Vagina (tissue), 2 donors: ENCODE measurements around the gene TMPRSS5. TPM values are rescaled to one million over a fixed set of nuclear protein-coding genes. Genes with fewer than 3 reads are reported as not detected.

Experiments
- DNase-seq, 2 donors: peaks; one replicate each; pipeline ENCODE4 v3.0.0-alpha.2; 2017; ENCODE audit errors: extremely low spot score in 2 of 2
- H3K27ac ChIP-seq: fragments of 200-600 bp; sonication (generic); one replicate; pipeline ENCODE4 v1.5.1; 2019
- H3K27me3 ChIP-seq: fragments of 200-600 bp; sonication (generic); one replicate; pipeline ENCODE4 v1.5.1; 2019
- H3K36me3 ChIP-seq, 2 donors: fragments of 200-600 bp; sonication (generic); one replicate each; pipeline ENCODE4 v1.5.1; 2017 to 2019
- H3K4me1 ChIP-seq: fragments of 200-600 bp; sonication (generic); one replicate; pipeline ENCODE4 v1.5.1; 2019
- H3K4me3 ChIP-seq, 2 donors: fragments of 200-600 bp; sonication (generic); 1 replicate in 1 of 2; 2 replicates in 1 of 2; pipeline ENCODE4 v1.5.1; 2016 to 2019
- H3K9me3 ChIP-seq: fragments of 200-600 bp; sonication (generic); one replicate; pipeline ENCODE4 v1.5.1; 2019
- CTCF ChIP-seq, 3 experiments: fragments of 450-650 bp in 2 of 3; fragments of 200-600 bp in 1 of 3; sonication (generic) in 1 of 3; IDR thresholded peaks; one replicate each; pipeline ENCODE4 v1.5.1; 2017 to 2019; ENCODE audit warnings: antibody characterized with exemption in 3 of 3, mild to moderate bottlenecking in 2 of 3, moderate library complexity in 2 of 3
- POLR2A ChIP-seq, 2 donors: fragments of 450-650 bp; IDR thresholded peaks; one replicate each; pipeline ENCODE4 v1.6.1; 2017; ENCODE audit warnings: antibody characterized with exemption in 2 of 2, mild to moderate bottlenecking in 2 of 2, moderate library complexity in 2 of 2
- POLR2AphosphoS5 ChIP-seq, 2 donors: sonication (generic); formaldehyde crosslinking; IDR thresholded peaks; one replicate each; pipeline ENCODE4 v1.9.0; 2017; ENCODE audit warnings: antibody characterized with exemption in 2 of 2, mild to moderate bottlenecking in 2 of 2, low read depth in 1 of 2; ENCODE audit not compliant: insufficient read depth in 1 of 2
- intact Hi-C: fragments of 100-400 bp; cut with DNase I; formaldehyde crosslinking; loops from one replicate; pipeline ENCODE4 v1.15.1; 2023
- total RNA-seq: library from RNA; depleted of rRNA; stranded (reverse); fragments of >200 nt; gene quantifications from one replicate; pipeline ENCODE4 v1.2.3, GENCODE V29; 2016

TMPRSS5 gene
- not detected for total RNA-seq

- H3K27me3 ChIP-seq, result no peaks in the 10 kb centered on the region
- no peak within 1 kb of the TSS for H3K27ac ChIP-seq
- H3K4me1 ChIP-seq, result no peaks in the 10 kb centered on the region
- TF ChIP-seq POLR2AphosphoS5 (IDR thresholded peaks at IDR 0.05; ENCODE audit: insufficient read depth in 1 of 2, low read depth in 1 of 2) (no peak), POLR2A (IDR thresholded peaks at IDR 0.05) (no peak), CTCF (IDR thresholded peaks at IDR 0.05) (no peak)
- no peaks in the 10 kb centered on the region for H3K36me3 ChIP-seq
- H3K9me3 ChIP-seq, result no peaks in the 10 kb centered on the region
- H3K4me3 ChIP-seq, result no peak within 1 kb of the TSS
- intact Hi-C loops, result no loop called here
- DNase-seq, result no peak
Measured at GRCh38 chr11:113705871-113706655, at the start of gene TMPRSS5. TMPRSS5 (minus strand) TSS chr11:113706308; CDS start chr11:113706224, 84 bp downstream.

- H3K36me3 ChIP-seq, result peaks cover 0 to 30% of the 10 kb centered on the region in 2 donors
Measured at GRCh38 chr11:113752932-113753331, 46.8 kb upstream of the TMPRSS5 start.

DNA sequence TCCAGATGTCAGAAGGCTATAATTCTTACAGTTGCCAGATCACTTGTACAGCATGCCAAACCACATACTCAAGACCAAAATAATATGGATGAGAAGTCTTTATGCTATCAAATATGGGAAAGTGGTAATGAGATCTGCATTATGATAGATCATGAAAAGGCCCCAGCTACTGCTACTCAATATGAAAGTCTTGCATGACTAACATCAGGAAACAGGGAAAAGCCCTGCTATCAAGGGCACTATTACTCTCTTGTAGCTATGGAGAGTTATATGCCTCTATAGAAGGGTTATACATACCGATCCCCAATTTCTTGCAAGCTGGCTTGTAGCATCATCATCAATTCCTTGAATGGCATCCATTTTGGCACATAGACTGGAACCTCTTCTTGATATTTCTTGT lies 30.2 kb upstream of the TMPRSS5 start:
- intact Hi-C loops, result no loop called here
- H3K36me3 ChIP-seq, result peaks cover 0 to 60% of the 10 kb centered on the region in 2 donors
- TF ChIP-seq POLR2AphosphoS5 (IDR thresholded peaks at IDR 0.05; ENCODE audit: insufficient read depth in 1 of 2, low read depth in 1 of 2) (no peak), CTCF (IDR thresholded peaks at IDR 0.05) (no peak), POLR2A (IDR thresholded peaks at IDR 0.05) (no peak)

More at GRCh38 chr11:113752932-113753331, 46.8 kb upstream of the TMPRSS5 start:
- TF ChIP-seq POLR2AphosphoS5 (IDR thresholded peaks at IDR 0.05; ENCODE audit: insufficient read depth in 1 of 2, low read depth in 1 of 2), result no peak
- TF ChIP-seq POLR2A (IDR thresholded peaks at IDR 0.05), result no peak
- no peak for TF ChIP-seq CTCF (IDR thresholded peaks at IDR 0.05)
- Histone ChIP-seq H3K4me1 (no peaks in the 10 kb centered on the region), H3K4me3 (no peak overlapping the region), H3K27me3 (no peaks in the 10 kb centered on the region), H3K9me3 (no peaks in the 10 kb centered on the region), H3K27ac (no peak overlapping the region)
- no peak for DNase-seq
- intact Hi-C loops, result no loop called here

DNA sequence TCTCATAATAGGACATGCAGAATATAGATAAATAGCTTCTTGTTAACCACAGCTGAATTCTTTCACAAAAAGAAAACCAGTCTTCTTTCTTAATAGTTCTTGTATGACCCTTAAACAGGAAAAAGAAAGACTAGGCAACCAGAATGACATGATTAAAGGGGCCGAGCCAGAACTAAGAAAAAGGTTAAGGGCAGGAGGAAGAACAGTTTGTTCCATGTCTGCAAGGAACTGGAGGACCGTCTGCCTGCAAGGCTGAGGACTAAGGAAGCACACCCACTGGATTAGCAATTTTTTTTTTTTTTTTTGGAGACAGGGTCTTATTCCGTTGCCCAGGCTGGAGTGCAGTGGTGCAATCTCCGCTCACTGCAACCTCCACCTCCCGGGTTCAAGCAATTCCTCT lies 26.0 kb upstream of the TMPRSS5 start:
- TF ChIP-seq POLR2A (IDR thresholded peaks at IDR 0.05) (no peak), POLR2AphosphoS5 (IDR thresholded peaks at IDR 0.05; ENCODE audit: insufficient read depth in 1 of 2, low read depth in 1 of 2) (no peak), CTCF (IDR thresholded peaks at IDR 0.05) (no peak)
- intact Hi-C loops, result loop anchor here (5.0 kb wide), 1 partner anchor 65 kb away; no protein-coding TSS in a partner anchor
- Histone ChIP-seq H3K9me3 (no peaks in the 10 kb centered on the region), H3K4me3 (no peak overlapping the region), H3K36me3 (peaks cover 0 to 30% of the 10 kb centered on the region in 2 donors), H3K27ac (no peak overlapping the region), H3K4me1 (no peaks in the 10 kb centered on the region), H3K27me3 (no peaks in the 10 kb centered on the region)
- no peak for DNase-seq

More for the DNA sequence above, 30.2 kb upstream of the TMPRSS5 start:
- Histone ChIP-seq H3K4me1 (no peaks in the 10 kb centered on the region), H3K27me3 (no peaks in the 10 kb centered on the region), H3K9me3 (no peaks in the 10 kb centered on the region), H3K27ac (no peak overlapping the region), H3K4me3 (no peak overlapping the region)
- no peak for DNase-seq
